Fibroblast of villous mesenchyme (primary cell): Measurements from ENCODE around the gene VPS13D. TPM values are rescaled to one million over a fixed set of nuclear protein-coding genes. Genes with fewer than 3 reads are reported as not detected.
"Not testable (repeated sequence)": the region's sequence is repeated elsewhere in the genome, so short reads cannot be mapped to it uniquely, and the experiment has no call there.

Experiments used
- DNase-seq: peaks from one replicate; pipeline ENCODE4 v3.0.0-alpha.2; 2010; ENCODE audit warnings: low read depth
- H3K4me3 ChIP-seq: 2 replicates; pipeline ENCODE4 v1.5.1; 2011; ENCODE audit warnings: low read depth, mild to moderate bottlenecking, low read length
- CTCF ChIP-seq: IDR thresholded peaks from 2 replicates; pipeline ENCODE4 v1.5.1; 2012; ENCODE audit warnings: low read depth, mild to moderate bottlenecking, low read length; ENCODE audit not compliant: insufficient read depth
- total RNA-seq: library from RNA; depleted of rRNA; stranded (reverse); fragments of >200 nt; gene quantifications from 2 replicates; pipeline ENCODE4 v1.2.3, GENCODE V29; 2012

Gene VPS13D
- total RNA-seq, 1 donor = 55.3 TPM

- no peak for TF ChIP-seq CTCF
- peak; percentile 98 for DNase-seq
- no peak overlapping the region for H3K4me3 ChIP-seq
Observed at GRCh38 chr1:12518931-12519692, 289.3 kb downstream of the VPS13D start.

- no peak for TF ChIP-seq CTCF
- DNase-seq = no peak
- H3K4me3 ChIP-seq = no peak overlapping the region
Observed at GRCh38 chr1:12519693-12520364, 290.0 kb downstream of the VPS13D start.

GRCh38 chr1:12521096-12521495 lies 291.3 kb downstream of the VPS13D start:
- peak; percentile 74 for DNase-seq
- TF ChIP-seq CTCF = no peak
- H3K4me3 ChIP-seq = no peak overlapping the region

- not testable (repeated sequence) for DNase-seq, H3K4me3 ChIP-seq
Observed at GRCh38 chr1:12522780-12523179, 292.9 kb downstream of the VPS13D start.

- no peak for DNase-seq
- no peak for TF ChIP-seq CTCF
- H3K4me3 ChIP-seq = no peak overlapping the region
Observed at GRCh38 chr1:12524266-12524665, 294.4 kb downstream of the VPS13D start.

- H3K4me3 ChIP-seq = no peak overlapping the region
- no peak for TF ChIP-seq CTCF
- peak; percentile 79 for DNase-seq
Observed at GRCh38 chr1:12525311-12526181, 295.7 kb downstream of the VPS13D start.

GRCh38 chr1:12527564-12527963 lies 297.7 kb downstream of the VPS13D start:
- H3K4me3 ChIP-seq = no peak overlapping the region
- TF ChIP-seq CTCF = no peak
- no peak for DNase-seq
